Activated CD4-positive, alpha-beta T cell treated with anti-CD3 and anti-CD28 coated beads, Interleukin-2, amount 50 U/mL, for 16 hours (primary cell): ENCODE data around the gene GEMIN2.
"Not testable (repeated sequence)": the region's sequence is repeated elsewhere in the genome, so short reads cannot be mapped to it uniquely, and the experiment has no call there.

ENCODE experiments used
- DNase-seq: peaks from one replicate; pipeline ENCODE4 v3.0.0-alpha.2; 2020

GEMIN2 gene

DNA sequence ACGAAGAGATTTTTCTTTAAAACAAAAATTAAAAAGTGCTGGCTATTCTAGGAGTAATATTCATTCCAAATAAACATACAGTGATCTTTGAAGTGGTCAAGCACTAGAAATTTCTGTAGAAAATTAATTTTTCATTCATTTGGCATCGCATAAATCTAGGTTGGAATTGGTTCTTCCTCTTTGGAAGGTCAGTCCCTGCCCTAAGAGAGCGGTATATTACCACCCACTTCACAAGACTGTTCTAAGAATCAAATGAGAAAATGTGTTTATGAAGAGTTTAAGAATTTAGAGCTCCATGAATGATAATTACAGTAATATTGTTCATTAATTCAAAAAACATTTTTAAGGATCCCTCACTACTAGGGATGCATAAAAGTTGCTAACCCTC lies 444 bp upstream of the GEMIN2 start:
- no peak for DNase-seq

DNA sequence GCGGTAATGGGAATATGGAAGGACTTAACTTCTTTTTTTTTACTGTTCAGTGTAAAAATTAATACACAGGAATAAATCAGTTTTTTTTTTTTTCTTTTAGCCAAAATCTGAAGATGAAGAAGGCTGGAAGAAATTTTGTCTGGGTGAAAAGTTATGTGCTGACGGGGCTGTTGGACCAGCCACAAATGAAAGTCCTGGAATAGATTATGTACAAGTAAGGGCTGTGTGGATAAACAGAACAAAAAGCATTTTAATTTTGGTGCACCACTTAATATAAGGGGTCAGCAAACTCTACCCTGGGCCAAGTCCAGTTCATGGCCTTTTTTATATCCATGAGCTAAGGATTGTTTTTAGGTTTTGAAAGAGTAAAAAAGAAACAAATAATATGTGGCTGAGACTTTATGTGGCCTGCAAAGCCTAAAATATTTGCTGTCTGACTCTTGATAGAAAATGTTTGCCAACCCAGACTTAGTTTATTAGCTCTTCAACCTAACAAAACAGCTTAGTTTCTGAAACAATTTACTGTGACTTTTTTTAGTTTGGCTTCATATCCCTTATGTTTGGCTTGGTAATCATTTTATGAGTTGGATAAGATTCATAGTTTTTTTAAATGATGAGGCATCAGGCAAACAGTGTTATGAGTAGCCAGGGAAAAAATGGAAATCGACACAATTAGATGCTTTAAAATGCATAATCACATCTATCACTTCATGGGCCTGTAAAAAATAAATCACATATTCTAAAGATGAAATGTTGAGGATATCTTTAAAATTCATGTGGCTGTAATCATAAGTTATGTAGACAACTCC lies 8.4 kb downstream of the GEMIN2 start:
- no peak for DNase-seq

DNA sequence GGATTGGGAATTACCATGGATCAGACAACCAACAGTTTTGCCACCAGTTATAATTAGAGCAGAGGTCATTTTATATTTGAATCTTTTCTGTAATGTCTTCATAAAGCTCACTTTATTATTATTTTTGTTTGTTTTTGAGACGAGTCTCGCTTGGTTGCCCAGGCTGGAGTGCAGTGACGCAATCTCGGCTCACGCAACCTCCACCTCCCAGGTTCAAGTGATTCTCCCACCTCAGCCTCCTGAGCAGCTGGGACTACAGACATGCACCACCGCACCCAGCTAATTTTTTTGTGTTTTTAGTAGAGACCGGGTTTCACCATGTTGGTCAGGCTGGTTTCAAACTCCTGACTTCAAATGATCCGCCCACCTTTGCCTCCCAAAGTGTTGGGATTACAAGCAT lies 23.7 kb downstream of the GEMIN2 start:
- DNase-seq: not testable (repeated sequence)

DNA sequence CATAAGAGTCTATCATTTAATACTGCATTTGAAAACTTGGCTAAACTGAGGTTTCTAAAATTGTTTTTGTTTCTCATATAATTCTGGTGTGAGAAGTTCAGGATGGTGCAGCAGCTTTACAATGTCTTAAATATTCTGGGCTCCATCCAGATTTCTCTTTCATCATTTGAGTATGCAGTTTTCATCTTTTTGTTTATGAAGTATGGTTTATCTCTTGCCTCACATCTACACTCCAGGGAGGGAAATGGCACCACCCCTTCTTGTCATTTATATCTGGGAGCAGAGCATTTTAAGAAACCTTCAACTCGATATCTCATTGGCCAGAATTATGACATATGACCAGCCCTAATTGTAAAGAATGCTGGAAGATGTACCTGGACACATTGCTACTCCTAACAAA lies 24.3 kb downstream of the GEMIN2 start:
- DNase-seq: no peak

DNA sequence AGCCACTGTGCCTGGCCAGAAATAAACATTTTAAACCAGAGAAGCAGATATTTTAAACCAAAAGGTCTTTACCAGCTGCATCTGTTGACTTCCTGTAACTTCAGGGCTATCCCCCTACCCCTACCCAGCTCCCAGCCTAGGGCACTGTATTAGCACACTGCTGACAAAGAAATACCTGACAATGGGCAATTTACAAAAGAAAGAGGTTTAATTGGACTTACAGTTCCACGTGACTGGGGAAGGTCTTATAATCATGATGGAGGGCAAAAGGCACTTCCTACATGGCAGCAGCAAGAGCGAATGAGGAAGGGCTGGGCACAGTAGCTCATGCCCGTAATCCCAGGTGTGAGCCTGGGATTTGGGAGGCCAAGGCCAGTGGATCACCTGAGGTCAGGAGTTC lies 26.0 kb downstream of the GEMIN2 start:
- no peak for DNase-seq

DNA sequence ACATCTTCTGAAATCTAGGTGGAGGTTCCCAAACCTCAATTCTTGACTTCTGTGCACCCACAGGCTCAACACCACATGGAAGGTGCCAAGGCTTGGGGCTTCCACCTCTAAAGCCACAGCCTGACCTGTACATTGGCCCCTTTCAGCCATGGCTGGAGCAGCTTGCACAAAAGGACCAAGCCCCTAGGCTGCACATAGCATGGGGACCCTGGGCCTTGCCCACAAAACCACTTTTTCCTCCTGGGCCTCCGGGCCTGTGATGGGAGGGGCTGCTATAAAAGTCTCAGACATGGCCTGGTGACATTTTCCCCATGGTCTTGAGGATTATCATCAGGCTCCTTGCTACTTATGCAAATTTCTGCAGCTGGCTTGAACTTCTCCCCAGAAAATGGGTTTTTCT lies 27.5 kb downstream of the GEMIN2 start:
- DNase-seq: not testable (repeated sequence)

DNA sequence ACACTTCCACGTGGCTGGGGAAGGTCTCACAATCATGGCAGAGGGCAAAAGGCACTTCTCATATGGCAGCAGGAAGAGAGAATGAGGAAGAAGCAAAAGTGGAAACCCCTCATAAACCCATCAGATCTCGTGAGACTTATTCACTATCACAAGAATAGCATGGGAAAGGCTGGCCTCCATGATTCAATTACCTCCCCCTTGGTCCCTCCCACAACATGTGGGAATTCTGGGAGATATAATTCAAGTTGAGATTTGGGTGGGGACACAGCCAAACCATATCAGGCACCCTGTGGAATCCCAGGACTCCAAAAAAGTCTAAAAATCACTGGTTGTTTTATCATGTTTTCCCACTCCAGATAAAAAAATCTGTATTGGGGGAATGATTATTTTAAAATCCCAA lies 29.1 kb downstream of the GEMIN2 start:
- not testable (repeated sequence) for DNase-seq

DNA sequence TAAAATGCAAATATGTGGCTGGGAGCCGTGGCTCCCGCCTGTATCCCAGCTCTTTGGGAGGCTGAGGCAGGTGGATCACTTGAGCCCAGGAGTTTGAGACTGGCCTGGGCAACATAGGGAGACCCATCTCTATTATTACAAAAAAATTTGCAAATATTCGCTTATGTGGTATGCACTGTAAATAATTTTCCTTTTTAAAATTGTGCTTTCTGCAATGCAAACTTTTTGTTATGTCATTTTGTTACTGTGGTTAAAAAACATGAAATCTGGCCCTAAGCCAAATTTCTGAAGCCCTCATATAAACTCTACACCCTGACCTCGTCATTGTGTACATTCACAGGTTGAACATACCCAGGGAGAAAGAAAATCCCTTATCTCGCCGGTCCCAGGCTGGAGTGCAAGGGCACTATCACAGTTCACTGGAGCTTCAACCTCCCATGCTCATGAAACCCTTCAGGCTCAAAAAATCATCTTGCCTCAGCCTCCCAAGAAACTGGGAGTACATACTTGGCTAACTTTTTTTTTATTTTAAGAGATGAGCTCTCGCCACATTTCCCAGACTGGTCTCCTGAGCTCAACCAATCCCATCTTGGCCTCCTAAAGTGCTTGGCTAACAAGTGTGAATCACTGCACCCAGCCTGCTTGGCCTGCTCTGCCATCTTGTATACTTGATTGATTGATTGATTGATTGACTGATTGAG lies 31.3 kb downstream of the GEMIN2 start:
- no peak for DNase-seq

DNA sequence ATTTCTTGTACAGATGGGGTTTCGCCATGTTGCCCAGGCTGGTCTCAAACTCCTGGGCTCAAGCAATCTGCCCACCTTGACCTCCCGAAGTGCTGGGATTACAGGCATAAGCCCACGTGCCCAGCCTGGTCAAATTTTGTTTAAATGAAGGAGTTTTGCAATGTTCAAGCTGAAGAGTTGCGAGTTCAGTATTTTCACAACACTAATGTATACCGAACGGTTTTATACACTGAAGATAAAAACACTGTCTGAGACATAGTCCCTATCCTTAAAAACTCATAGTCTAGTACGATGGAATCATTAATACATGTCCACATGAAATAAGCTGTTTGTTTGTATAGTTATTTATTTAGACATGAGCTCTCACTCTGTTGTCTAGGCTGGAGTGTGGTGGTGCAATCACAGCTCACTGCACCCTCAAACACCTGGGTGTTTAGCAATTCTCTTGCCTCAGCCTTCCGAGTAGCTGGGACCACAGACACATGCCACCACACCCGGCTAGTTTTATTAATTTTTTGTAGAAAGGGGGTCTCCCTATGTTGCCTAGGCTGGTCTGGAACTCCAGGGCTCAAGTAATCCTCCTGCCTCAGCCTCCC lies 40.6 kb downstream of the GEMIN2 start:
- DNase-seq: no peak

DNA sequence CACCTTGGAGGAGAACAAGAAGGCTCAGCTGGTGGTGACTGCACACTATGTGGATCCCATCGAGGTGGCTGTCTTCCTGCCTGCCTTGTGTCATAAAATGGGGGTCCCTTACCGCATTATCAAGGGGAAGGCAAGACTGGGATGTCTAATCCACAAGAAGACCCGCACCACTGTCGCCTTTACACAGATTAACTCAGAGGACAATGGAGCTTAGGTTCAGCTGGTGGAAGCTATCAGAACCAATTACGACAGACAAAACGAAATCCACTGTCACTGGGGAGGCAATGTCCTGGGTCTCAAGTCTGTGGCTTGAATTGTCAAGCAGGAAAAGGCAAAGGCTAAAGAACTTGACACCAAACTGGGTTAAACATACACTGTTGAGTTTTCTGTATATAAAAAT lies 43.4 kb downstream of the GEMIN2 start:
- DNase-seq: no peak

DNA sequence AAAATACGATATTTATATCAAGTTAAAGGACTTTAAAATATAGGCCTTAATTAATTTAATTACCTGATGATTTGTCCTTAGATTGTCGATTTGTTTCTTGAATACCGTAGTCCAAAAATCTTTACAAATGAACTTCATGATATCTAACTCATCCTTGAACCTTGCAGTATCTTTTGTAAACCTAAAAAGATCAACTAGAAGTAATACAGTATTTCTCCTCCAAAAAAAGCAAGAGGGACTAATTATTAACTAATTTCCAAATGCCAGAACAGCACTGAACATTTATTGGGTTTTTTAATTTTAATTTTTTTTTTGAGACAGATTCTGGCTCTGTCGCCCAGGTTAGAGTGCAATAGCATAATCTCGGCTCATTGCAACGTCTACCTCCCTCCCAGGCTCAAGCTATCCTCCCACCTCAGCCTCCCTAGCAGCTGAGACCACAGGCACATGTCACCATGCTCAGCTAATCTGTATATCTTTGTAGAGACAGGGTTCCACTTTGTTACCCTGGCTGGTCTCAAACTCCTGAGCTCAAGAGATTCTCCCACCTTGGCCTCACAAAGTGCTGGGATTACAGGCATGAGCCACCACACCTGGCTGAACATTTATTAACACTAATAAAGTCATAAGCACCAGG lies 44.2 kb downstream of the GEMIN2 start:
- DNase-seq: no peak

DNA sequence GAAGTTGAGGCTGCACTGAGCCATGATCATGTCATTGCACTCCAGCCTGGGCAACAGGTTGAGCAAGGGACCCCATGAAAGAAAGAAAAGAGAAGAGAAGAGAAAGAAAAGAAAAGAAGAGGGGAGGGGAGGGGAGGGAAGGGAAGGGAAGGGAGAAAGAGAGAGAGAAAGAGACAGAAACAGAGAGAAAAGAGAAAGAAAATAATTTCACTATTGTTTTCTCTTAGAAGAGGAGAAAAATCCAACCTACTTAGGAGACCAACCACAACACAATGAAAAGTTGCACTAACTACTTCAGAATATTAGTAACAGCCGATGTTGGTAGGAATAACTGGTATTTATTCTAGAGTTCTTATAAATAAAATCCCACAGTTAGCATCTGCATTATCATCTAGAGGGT lies 46.4 kb downstream of the GEMIN2 start:
- DNase-seq: no peak

DNA sequence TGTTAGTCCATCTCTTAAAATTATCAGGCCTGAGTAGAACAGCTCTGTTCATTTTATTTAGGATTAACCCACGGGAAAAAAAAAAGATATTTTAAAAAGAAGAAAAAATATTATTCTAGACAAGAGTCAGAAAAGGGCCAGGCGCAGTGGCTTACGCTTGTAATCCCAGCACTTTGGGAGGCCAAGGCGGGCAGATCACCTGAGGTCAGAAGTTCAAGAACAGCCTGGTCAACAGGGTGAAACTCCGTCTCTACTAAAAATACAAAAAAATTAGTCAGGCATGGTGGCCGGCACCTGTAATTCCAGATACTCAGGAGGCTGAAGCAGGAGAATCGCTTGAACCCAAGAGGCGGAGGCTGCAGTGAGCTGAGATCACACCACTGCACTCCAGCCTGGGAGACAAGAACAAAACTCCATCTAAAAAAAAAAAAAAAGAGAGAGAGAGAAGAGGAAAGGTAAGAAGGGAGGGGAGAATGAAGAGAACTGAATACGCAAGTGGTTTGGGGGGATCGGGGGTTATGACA lies 53.7 kb downstream of the GEMIN2 start:
- not testable (repeated sequence) for DNase-seq

DNA sequence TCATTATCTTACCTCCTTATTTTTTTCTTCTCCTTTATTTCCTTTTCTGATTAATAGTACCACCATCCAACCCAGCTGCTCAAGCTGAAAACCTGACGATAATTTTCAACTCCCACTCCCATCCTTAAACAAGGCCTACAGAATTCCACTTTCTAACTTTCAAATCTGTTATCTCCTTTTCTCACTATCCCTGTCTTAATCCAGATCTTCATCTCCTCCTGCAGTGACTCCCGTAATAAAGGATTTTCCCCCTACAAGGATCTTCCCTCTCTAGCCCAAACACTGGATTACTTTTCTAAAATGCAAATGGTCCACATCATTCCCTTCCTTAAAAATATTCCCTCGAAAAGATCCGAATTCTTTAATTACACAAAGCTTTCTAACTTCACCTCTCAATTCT lies 54.5 kb downstream of the GEMIN2 start:
- DNase-seq: no peak

DNA sequence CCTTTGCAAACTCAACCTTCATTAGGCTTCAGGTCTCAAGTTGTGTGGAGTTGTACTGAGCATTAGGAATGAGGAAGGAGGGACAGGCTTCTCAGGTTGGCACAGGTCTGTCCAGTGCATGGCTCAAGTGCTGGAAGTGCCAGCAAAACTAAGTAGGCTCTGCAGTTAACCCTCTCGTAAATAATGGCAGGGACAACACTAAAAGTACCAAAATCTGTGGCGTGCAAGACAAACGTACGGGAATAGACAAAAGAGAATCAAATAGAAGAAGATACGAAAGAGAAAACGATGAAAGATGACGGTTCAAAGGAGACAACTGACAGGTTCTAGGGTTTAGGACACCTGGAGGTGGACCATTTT lies 55.4 kb downstream of the GEMIN2 start:
- DNase-seq: no peak

DNA sequence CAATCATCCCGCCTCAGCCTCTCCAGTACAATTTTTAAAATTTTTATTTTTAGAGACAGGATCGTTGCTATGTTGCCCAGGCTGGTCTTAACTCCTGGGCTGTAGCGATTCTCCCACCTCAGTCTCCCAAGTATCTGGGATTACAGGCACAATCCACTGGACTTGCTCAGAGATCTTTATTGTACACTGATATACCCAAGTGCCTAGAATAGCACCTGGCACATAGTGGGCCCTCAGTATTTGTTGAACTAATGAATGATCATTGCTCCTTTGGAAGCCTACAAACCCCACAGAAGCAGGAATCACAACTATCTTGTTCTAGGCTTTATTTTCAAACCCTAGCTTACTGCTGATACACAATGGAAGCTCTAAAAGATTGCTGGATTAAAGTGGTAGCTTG lies 59.1 kb downstream of the GEMIN2 start:
- no peak for DNase-seq

DNA sequence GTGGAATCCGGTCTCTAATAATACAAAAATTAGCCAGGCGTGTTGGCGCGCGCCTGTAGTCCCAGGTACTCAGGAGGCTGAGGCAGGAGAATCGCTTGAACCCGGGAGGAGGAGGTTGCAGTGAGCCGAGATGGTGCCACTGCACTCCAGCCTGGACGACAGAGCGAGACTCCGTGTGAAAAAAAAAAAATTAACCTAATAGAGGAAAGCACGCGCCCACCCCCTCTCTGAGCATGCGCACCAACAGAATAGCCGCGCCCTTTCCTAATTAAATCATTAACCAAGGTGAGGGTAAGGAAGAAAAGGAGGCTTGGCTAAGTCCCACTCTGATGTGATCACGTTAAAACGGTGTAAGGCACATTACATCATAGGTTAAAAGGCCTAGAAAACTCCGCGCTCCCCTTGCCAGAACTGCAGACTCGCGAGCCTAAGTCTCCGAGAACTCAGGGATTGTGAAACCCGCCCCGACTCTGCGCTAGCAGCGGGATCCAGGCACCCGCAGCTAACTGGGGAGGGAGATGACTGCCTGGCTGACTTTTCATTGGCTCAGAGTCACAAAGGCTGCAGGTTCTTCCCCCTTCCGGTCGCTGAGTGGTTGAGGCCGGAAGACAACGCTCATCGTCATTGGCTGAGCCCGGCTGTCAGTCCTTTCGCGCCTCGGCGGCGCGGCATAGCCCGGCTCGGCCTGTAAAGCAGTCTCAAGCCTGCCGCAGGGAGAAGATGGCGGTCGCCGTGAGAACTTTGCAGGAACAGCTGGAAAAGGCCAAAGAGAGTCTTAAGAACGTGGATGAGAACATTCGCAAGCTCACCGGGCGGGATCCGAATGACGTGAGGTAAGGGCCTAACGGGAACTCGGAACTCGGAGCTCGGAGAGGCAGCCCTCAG lies 60.7 kb downstream of the GEMIN2 start, which contains the start of gene PNN:
Gene PNN (plus strand): TSS at position 695 of the 885 bp plus-strand sequence. CDS start 26 bp downstream, at position 721.
- peak; percentile 99 for DNase-seq

DNA sequence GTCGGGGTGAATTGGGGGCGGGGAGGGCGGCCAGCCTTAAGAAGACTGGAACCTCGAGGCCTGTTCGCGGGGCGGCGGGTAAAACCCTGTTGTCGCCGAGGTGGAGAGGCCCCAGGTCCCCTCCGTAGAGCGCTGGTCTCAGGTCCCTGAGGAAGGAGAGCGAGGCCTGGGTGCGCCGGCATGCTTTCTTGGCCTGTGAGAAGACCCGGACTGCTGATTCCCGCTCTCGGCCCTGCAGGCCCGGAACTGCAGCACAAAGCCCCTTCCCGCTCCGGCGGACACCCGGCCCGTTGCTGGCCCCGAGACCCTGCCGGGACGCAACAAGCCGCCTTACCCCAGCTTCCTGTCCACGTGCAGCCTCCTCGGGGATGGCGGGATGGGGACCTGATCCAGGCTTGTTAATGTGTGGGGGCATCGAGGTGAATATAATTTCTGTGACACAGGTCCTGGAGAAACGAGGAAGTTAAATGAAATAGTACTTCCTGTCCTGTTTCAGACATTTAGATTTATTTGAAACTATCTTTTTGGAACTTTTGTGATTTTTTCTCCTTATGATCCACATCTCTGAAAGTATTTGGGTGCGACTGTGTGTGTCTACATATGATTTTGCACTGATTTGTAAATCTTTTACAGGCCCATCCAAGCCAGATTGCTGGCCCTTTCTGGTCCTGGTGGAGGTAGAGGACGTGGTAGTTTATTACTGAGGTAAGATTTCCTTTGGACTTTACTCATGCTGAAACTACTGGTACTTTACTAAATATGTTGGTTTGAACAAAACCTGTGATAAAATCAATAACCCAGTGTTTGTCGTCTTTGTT lies 61.5 kb downstream of the GEMIN2 start:
- DNase-seq: peak; percentile 60

DNA sequence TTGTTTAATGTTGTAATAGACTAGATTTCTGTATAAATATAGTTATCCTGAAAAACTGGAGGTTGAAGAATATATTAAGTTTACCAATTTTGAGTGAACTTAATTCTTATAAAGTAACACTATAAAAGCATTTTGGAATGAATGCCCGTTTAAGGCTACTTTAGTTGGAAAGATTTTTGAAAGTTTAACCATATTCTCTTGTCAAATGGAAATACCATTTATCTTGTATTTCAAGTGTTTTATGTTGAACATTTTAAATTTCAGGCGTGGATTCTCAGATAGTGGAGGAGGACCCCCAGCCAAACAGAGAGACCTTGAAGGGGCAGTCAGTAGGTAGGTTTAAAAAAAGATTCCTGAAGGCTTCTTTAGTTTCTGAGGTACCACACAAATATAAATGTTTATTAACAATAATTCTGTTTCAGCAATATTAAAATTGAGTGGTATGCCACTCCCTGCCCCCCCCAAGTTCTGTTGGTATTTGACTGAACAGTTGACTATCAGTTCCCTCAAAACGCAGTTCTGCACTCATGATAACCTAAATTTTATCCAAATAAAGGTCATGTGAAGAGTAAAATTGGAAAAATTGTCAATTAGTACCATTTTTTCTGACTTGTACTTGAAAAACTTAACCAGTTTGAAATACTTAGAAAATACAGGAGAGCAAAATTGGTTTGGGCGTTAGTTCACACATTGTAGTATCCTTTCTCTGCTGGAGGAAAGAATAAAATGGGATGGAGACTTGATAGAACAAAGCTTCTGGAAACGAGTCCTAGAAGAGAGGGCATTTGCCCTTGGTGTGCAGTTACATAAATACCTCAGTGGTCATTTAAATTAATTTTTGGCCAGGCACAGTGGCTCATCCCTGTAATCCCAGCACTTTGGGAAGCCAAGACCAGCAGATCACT lies 62.4 kb downstream of the GEMIN2 start:
- no peak for DNase-seq

DNA sequence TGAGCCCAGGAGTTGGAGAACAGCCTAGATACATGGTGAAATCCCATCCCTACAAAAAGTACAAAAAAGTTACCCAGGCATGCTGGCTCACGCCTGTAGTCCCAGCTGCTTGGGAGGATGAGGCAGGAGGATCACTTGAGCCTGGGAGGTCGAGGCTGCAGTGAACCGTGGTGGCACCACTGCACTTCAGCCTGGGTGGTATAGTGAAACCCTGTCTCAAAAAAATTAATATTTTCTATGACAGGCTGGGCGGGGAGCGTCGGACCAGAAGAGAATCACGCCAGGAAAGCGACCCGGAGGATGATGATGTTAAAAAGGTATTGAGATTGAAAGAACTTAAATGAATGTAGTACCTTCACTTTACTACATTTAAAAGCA lies 63.0 kb downstream of the GEMIN2 start:
- no peak for DNase-seq
